K562 (cell line): ENCODE results near the gene TMEM131L. TPM values are rescaled to one million over a fixed set of nuclear protein-coding genes. Genes with fewer than 3 reads are reported as not detected.
A peak's percentile ranks its signal among the peaks of the same experiment; 100 is the strongest.

ENCODE experiments used
- ASH1L ChIP-seq: fragments of 450-650 bp; IDR thresholded peaks from 2 replicates; pipeline ENCODE4 v1.6.1; 2018; ENCODE audit warnings: borderline replicate concordance, mild to moderate bottlenecking, low read depth; ENCODE audit not compliant: partially characterized antibody
- BCOR ChIP-seq: fragments of 450-650 bp; IDR thresholded peaks from 2 replicates; pipeline ENCODE4 v1.6.1; 2016
- BRF2 ChIP-seq: IDR thresholded peaks from 3 replicates; pipeline ENCODE4 v1.6.1; 2011; ENCODE audit warnings: borderline replicate concordance, mild to moderate bottlenecking; ENCODE audit not compliant: insufficient read length, insufficient read depth
- CBFA2T3 ChIP-seq: fragments of 450-650 bp; IDR thresholded peaks from 2 replicates; pipeline ENCODE4 v1.6.1; 2017
- CEBPZ ChIP-seq: fragments of 150-350 bp; IDR thresholded peaks from 2 replicates; pipeline ENCODE4 v1.6.1; 2014; ENCODE audit warnings: low read depth, mild to moderate bottlenecking, low read length, borderline replicate concordance
- GATAD2A ChIP-seq: fragments of 450-650 bp; IDR thresholded peaks from 2 replicates; pipeline ENCODE4 v1.6.1; 2017
- HDAC2 ChIP-seq: fragments of 450-650 bp; IDR thresholded peaks from 2 replicates; pipeline ENCODE4 v1.6.1; 2016; ENCODE audit warnings: mild to moderate bottlenecking
- HNRNPLL ChIP-seq: fragments of 200-400 bp; formaldehyde crosslinking; IDR thresholded peaks from 2 replicates; pipeline ENCODE4 v1.6.1; 2017; ENCODE audit warnings: low read length, low read depth, mild to moderate bottlenecking; ENCODE audit not compliant: poor library complexity, severe bottlenecking
- HSF4 ChIP-seq: fragments of 250-450 bp; sonication (Bioruptor Pico); IDR thresholded peaks from 2 replicates; pipeline ENCODE4 v2.1.2; 2022; ENCODE audit warnings: mild to moderate bottlenecking, moderate library complexity, borderline replicate concordance
- MEIS2 ChIP-seq: fragments of 450-650 bp; IDR thresholded peaks from 2 replicates; pipeline ENCODE4 v1.6.1; 2014; ENCODE audit warnings: mild to moderate bottlenecking; ENCODE audit not compliant: partially characterized antibody
- NEUROD1 ChIP-seq: fragments of 150-350 bp; IDR thresholded peaks from 2 replicates; pipeline ENCODE4 v1.6.1; 2014; ENCODE audit warnings: borderline replicate concordance, low read length, low read depth; ENCODE audit not compliant: partially characterized antibody
- NFXL1 ChIP-seq: fragments of 450-650 bp; formaldehyde crosslinking; IDR thresholded peaks from 2 replicates; pipeline ENCODE4 v1.4.0; 2021; ENCODE audit warnings: mild to moderate bottlenecking
- PHF21A ChIP-seq: fragments of 450-650 bp; IDR thresholded peaks from 2 replicates; pipeline ENCODE4 v1.6.1; 2017; ENCODE audit warnings: low read depth, borderline replicate concordance
- POLR3A ChIP-seq: IDR thresholded peaks from 2 replicates; pipeline ENCODE4 v1.6.1; 2011; ENCODE audit warnings: borderline replicate concordance, mild to moderate bottlenecking, moderate library complexity; ENCODE audit not compliant: insufficient read length, insufficient read depth; ENCODE audit errors: extremely low read depth
- SNAPC5 ChIP-seq: fragments of 250-450 bp; sonication (Bioruptor Pico); IDR thresholded peaks from 2 replicates; pipeline ENCODE4 v1.8.0; 2021; ENCODE audit warnings: moderate library complexity, mild to moderate bottlenecking, inconsistent platforms
- TCF7 ChIP-seq: sonication (generic); IDR thresholded peaks from 2 replicates; pipeline ENCODE4 v1.6.1; 2016; ENCODE audit warnings: antibody characterized with exemption, borderline replicate concordance
- TRIM24 ChIP-seq, 2 experiments: fragments of 450-650 bp; IDR thresholded peaks; 2 replicates each; pipeline ENCODE4 v1.6.1; 2016
- ZBTB26 ChIP-seq: fragments of 450-650 bp; formaldehyde crosslinking; IDR thresholded peaks from 2 replicates; pipeline ENCODE4 v1.4.0; 2022; ENCODE audit warnings: missing genetic modification characterization
- ZNF121 ChIP-seq: sonication (generic); formaldehyde crosslinking; conservative IDR thresholded peaks from 2 replicates; pipeline ENCODE4 v1.8.0; 2022; ENCODE audit warnings: missing genetic modification reagents
- ZNF197 ChIP-seq: fragments of 200-800 bp; sonication (Bioruptor generic); IDR thresholded peaks from 2 replicates; pipeline ENCODE4 v1.6.1; 2016; ENCODE audit warnings: low read depth, missing genetic modification characterization, missing compliant biosample characterization
- ZNF316 ChIP-seq: fragments of 450-650 bp; IDR thresholded peaks from 2 replicates; pipeline ENCODE4 v1.6.1; 2016
- ZNF436 ChIP-seq: fragments of 250-450, 450-650 bp; sonication (Bioruptor Pico); formaldehyde crosslinking; IDR thresholded peaks from 2 replicates; pipeline ENCODE4 v1.7.0; 2020; ENCODE audit warnings: mild to moderate bottlenecking
- polyA plus RNA-seq, 8 experiments: library from polyadenylated mRNA; depleted of rRNA in 4 of 8; stranded (reverse) in 5 of 8; unstranded in 3 of 8; fragments of >200 nt; fragmentation: Nextera tagmentation in 2 of 8; fragmentation: Illumina TruSeq in 1 of 8; extraction: Ambion mirVana in 2 of 8; extraction: Trizol in 1 of 8; gene quantifications; 2 replicates each; pipeline versions ENCODE4 v1.2.1 to v1.2.3, GENCODE V29; 2011 to 2014; ENCODE audit warnings: inconsistent platforms in 1 of 8, missing spikeins in 1 of 8
- total RNA-seq, 7 experiments: library from RNA; depleted of rRNA in 6 of 7; stranded (reverse); fragments of >200 nt in 6 of 7; fragmentation: Illumina TruSeq in 2 of 7; extraction: Trizol in 2 of 7; gene quantifications; 2 replicates each; pipeline versions ENCODE4 v1.2.1 to v1.2.3, GENCODE V29; 2011 to 2021; ENCODE audit warnings: low replicate concordance in 1 of 7

The TMEM131L gene
- total and polyA plus RNA-seq, 9 of the 15 experiments (the other 6 are each of a cell fraction or from before 2014, with no cell fraction given), result 1.2 to 20.8 (median 12.9) TPM

DNA sequence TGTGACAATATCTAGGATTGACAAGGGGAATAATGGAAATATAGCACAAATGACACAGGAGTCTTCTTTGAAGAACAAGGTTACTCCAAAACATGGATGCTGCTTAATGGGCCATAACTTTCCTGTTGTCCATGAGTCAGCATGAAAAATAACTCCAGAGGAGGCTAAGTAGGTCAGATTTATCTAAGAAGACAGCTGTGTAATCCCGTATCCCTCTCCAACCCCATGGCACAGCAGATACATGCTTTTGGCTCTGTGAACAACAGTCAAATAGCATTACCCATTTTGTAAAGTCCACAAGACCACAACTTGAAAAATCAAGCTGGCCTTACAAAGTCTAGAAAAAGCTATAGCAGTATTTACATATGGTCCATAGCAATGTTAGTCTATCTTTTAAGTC lies 2.1 kb upstream of the TMEM131L start (continued):
- TF ChIP-seq HNRNPLL (no peak), HDAC2 (peak; percentile 83), BCOR (peak; percentile 67; the same call in 1 of the 2 replicates), ZNF316 (peak; percentile 99), ZNF436 (no peak), PHF21A (peak; percentile 86; the same call in 1 of the 2 replicates), ZNF197 (CRISPR knock-in tag) (no peak), TCF7 (no peak), ZNF121 (no peak), SNAPC5 (CRISPR knock-in tag) (no peak), MEIS2 (peak; percentile 55), GATAD2A (peak; percentile 65; the same call in 1 of the 2 replicates), NEUROD1 (no peak), HSF4 (no peak), NFXL1 (no peak), CEBPZ (no peak), ZBTB26 (no peak), CBFA2T3 (peak; percentile 96), BRF2 (no peak), POLR3A (no peak), ASH1L (no peak), TRIM24 (IDR thresholded peaks at IDR 0.05) (peak; percentile 72 to 78)
